HG03378 (cell line): Measurements from ENCODE around the gene GATA5.
"Not testable (repeated sequence)": the region's sequence is repeated elsewhere in the genome, so short reads cannot be mapped to it uniquely, and the experiment has no call there.

Experiments
- ATAC-seq: cut with Tn5 transposase; IDR thresholded peaks from one replicate; pipeline ENCODE4 v1.9.1; 2021; ENCODE audit warnings: mild to moderate bottlenecking, moderate library complexity; ENCODE audit not compliant: unreplicated experiment

GATA5 gene

DNA sequence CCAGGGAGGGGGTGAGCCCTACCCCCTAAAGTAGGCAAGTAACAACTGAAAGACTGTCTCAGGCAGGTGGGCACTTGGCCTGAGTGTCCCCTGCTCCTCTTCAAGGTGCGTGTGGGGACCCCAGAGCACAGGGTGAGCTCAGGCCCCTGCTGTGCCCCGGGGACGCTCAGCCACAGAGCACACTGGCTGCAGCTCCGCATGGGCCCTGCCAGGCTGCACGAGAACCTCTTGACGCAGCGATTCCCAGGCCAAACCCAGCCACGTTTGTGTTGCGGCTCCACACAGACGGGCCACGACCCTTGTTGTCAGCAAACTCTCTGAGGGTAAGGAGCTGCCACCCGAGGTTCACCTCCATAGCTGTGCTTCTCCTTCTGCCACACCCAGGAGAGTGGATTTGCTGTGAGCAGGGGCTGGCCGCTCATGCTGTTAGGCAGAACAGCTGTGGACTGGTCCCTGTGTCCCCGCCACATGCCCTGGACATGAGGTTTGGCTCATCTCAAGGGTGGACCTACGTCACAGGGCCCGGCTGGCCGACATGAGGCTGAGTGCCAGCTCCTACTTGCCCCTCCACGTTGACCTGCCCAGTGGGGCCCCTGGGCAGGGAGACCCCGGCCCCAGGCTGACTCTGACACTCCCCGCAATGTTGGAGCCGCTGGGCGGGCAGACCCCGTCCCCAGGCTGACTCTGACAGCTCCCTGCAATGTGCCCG is 29.7 kb upstream of the GATA5 start:
- no peak for ATAC-seq

DNA sequence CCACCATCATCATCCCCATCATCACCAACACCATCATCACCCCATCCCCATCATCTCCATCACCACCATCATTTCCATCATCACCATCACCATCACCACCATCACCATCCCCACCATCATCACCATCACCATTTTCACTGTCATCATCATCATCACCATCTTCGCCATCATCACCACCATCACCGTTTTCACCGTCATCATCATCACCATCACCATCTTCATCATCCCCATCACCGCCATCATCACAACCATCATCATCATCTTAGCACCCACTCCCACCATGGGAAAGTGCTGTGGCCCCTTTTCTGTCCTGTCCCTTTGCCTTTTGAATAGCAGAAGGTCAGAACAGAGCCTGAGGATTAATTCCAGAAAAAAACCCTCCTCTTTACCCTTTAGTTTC is 28.5 kb upstream of the GATA5 start:
- ATAC-seq = no peak

DNA sequence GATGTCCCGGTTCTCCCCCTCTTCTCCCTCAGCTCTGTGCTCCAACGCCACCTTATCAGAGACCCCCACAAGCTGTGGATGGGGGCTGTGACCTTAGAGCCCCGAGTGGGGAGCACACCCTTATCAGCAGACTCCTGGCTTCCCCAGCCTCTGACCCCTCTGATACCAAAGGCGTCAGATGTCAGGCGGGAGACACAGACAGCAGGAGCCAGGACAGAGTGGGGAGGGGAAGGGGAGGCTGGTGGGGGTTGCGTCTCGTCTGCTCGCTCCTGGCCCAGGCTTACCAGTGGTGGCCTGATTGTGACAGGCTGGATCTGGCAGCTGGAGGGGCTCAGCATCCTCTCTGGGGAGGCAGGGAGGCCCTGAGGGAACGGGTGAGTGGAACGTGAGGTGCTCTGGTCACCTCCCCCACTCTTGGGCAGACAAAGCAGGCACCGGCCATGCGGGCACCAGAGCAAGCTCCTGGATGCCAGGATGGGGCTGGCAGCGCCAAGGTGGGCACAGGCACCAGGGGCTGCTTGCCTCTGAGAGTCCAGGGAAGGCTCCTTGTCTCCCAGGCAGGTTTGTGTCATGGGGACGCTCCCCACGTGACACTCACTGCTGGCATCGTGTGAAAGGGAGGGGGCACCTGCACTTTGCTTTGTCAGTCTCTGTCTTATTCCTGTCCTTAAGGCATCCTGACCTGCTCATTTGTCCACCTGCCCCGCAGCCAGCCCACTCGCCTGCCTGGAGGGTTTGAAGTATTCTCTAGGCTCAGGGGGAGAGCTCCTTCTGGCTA is 27.8 kb upstream of the GATA5 start:
- no peak for ATAC-seq

DNA sequence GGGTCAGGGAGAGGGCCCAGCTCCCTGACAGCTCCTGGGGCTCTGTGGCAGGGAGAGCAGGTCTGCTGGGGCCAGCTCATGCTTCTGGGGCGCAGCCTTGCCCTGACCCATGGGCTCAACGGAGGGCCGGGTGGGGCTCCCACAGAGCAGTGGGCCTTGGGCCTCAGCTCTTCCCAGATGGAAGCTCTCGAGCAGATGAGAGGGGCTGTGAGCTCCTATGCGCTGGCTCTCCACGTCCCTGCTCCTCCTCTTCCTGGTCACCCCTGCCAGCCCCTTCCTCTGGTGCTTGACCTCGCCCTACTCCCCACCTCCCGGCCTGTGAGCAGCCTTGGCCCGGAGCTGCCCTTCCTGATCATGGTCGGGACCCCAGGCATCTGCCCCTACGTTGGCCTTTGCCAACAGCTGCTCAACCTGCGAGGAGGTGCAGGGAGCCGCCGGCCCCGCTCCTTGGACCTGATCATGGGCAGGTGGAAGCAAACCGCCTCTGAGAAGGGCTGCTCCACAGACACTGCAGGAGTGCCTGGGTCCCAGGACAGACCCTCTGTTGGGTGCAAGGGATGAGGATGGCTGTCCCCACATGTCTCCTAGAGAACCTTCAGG is 26.8 kb upstream of the GATA5 start:
- ATAC-seq = no peak

DNA sequence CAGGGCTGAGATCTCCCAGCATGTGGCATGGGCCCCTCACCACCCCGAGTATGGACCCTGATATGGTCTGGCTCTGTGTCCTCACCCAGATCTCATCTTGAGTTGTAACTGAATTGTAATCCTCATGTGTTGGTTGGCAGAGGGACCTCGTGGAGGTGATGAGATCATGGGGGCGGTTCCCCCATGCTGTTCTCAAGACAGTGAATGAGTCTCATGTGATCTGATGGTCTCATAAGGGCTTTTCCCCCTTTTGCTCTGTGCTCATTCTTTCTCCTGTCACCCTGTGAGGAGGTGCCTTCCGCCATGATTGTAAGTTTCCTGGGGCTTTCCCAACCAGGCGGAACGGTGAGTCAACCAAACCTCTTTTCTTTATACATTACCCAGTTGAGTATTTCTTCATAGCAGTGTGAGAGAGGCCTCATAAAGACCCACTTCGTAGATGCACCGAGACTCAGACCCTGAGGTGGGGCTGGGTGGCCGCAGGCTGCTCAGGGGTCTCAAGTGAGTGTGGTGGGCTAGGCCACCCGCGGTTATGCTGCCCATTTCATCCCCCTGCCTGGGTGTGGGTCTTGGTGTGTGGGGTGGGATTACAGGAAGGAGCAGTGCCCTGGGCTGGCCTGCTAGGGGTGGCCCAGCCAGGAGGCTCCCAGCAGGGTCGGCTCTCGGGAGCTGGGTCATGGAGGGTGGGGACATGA is 26.2 kb upstream of the GATA5 start:
- ATAC-seq = peak; percentile 83

DNA sequence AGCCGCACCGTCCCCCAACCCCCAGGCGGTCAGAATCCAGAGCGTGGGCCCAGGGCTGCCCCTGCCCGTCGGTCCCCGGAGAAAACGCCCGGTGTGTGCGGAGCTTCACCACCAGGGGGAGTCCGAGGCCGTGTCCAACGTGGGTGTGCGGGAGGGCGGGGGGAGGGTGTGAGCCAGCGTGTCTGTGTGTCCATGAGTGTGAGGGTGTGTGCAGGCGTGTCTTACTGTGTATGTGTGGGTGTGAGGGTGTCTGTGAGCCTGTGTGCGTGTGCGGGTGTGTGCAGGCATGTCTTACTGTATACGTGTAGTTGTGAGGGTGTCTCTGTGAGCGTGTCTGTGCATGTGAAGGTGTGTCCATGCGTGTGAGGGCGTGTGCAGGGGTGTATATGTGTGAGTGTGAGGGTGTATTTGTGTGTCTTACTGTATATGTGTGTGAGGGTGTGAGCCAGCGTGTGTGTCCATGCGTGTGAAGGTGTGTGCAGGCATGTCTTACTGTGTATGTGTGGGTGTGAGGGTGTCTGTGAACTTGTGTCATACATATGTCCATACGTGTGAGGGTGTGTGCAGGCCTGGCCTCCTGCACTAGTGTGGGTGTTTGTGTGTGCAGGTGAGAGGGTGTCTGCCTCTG is 24.6 kb upstream of the GATA5 start:
- no peak for ATAC-seq

DNA sequence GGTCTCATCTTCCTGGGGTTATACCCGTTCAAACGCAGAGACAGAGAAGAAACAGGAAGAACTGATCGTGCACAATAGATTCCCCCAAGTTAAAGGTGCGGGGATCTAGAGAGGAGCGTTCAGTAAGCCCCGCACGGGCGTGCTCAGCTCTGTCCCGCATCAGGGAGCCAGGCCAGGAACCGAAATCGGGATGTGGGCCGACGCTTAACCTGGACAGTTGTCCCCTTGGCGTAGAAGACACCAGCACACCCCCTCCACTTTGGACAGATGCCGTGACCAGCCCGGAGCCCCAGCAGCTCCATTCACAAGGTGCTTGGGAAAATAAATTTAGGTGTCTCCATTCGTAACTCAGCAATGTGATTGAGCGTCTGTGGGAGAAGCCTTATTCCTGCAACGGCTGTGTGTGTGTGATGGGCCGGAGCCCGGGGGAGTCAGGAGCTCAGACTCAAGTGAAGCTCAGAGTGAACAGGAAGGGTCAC is 24.0 kb upstream of the GATA5 start:
- ATAC-seq = no peak

DNA sequence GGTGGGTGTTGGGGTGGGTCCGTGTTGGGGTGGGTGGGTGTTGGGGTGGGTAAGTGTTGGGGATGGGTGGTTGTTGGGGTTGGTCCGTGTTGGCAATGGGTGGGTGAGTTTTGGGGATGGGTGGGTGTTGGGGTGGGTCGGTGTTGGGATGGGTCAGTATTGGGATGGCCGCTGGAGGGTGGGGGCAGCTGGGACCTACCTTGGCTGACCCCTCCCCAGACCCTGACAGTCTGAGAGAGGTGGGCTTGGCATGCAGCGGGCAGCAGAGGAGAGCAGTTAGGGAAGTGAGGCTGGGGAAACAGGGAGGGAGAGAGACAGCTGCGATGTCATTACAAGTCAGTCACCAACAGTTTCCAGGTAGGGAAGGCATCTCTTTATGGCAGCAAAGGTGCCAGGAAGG is 23.1 kb upstream of the GATA5 start:
- no peak for ATAC-seq

DNA sequence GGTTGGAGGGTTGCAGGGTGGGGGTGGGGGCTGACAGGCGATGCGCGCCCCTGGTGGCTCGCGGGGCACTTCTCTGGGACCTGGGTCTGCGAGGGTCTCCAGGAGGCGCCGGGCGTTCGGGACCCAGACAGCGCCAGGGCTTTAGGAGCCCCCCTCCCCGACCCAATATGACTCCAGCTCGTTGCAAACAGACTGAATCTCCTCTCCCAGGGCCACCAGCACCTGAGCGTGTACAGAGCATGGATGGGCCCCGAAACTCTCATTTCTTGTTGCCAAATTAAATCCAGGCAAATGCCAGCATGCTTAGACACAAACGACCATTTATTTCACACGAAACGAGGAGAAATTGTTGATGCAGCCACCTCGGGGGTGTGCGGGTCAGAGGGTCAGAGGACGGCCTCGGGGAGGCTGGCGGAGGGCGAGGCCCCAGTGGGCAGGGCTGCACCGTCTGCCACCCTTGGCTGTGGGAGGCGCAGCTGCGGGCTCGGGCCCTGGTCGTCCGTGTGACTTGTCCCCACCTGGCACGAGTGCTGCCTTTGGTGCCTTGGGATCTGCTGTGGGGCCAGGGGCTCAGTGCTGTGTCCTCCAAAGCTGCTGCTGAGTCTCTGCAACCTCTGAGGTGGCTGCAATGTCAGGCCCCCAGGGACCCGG is 20.9 kb upstream of the GATA5 start:
- ATAC-seq = no peak

DNA sequence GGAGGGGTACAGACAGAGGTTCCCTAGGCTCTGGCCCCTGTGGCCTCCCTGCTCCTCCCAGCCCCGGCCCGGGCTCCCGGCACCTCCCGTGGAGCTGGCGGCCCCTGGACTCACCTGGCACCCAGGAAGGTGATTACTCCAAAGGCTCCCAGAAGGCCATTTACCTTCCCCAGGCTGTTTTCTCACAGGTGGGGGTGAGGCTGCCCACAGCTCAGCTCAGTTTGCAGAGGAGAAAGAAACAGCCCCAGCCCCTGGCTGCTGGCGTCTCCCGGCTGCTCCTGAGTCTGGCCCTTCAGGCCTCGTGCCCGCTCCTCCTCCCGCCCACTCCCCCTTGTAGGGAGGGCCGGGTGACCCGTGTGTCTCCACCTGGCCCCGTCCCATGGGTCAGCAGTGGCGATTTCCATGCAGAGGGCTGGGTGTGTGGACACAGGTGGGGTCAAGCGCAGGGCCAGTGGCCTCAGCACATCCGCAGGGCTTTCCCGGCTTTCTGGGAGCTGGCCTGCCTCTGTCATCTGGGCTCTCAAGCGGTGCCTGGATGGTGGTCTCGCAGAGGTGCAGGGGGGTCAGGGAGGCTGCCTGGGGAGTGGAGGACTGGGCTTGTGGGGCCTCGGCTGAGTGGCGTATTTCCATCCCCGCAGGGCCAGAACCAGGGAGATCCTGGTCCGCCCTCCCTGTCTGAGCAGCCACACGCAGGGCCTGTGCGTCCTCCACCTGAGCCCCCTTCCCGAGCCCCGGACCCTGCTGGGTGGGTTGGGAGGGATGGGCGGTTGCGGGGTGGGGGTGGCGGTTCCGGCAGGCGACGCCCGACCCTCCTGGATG is 20.2 kb upstream of the GATA5 start:
- no peak for ATAC-seq

DNA sequence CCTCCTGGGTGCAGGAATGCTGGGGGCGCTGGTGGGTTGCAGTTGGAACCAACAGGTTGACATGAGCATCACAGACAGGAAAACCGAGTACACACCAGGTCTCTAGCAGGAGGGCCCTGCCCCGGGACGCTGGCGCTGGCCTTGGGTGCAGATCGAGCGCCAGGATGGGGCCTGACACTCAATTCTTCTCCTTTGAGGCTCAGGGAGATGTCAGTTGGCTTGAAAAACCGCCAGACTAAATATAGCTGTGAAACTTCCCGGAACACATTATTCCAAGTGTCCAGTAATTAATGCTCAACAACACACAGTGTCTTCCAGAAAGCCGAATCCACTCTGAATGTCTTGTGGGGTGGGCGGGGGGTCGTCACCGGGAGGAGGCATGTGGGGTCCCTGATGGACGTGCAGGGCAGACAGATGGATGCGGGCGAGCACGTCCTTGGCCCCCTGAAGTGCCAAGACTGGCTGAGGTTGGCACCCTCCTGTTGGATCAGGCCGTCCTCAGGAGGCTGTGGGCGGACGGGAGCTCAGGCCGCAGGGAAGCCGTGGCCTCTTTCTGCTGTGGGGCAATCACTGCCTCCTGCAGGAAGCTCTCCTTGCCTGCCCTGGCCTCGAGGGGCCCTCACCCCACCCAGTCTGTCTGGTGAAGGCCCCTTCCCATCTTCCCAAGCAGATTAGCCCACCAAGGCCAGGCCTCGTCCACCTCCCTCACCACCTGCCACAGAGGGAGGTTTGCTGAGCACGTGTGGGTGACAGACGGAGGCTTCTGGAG is 19.4 kb upstream of the GATA5 start:
- ATAC-seq = no peak

DNA sequence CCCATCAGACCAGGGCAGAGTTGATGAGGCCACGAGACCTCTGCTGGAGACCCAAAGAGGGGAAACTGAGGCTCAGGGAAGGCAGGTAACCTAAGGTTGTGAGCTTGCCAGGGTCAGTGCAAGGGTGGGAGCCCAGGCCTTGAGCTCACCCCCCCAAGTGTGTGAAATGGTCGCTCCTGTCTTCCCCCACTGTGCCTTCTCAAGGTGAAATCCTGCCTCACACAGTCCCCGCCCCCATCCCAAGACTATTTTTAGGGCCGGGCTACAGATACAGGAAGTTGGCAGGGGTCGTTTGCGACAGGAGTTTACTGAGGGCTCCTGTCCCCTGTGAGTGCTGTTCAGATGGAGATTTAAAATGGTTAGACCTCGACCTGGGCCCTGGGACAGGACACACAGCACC is 18.7 kb upstream of the GATA5 start:
- ATAC-seq = no peak

DNA sequence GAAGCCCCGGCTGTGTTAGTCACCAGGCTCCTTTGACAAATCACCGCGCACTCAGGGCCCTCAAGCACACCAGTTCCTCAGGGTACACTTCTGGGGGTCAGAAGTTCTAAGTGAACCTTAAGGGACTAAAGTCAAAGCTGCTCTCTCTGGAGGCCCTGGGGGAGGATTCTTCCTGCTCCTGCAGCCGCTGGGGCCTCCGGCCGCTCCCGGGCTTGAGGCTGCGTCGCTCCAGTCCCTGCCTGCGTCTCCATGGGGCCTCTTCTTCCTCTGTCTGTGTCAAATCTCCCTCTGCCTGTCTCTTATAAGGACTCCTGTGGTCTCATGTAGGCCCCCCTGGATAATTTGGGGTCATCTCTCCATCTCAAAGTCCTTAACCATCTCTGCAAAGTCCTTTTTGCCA is 18.1 kb upstream of the GATA5 start:
- ATAC-seq = no peak

DNA sequence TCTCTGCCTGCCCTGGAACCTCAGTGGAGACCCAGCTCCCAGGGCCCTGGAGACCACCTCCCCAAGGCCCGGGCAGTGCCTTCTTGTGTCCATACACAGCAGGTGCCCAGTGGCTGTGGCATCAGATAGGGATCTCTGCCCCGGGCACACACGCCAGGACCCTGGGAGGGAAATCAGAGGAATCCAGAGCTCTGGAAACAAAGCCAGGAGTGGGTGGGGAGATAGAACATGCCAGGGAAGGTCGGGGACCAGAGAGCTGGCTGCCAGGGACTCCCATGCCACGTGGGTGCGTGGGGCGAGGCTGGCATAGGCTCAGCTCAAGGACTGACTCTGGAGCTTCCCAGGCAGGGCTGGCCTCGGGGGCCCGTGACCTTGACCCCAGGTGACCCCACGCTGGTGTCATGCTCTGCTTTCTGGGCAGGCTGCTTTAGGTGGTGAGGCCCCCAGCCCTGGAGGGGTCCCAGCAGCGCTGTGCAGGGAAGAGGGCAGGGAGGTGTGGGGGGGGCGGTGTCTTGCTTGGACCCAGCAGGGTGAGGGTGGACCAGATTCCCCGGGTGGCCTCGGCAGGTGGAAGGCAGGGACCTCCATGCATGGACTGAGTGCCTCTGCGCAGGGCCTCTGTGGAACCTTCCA is 17.6 kb upstream of the GATA5 start:
- ATAC-seq = no peak

DNA sequence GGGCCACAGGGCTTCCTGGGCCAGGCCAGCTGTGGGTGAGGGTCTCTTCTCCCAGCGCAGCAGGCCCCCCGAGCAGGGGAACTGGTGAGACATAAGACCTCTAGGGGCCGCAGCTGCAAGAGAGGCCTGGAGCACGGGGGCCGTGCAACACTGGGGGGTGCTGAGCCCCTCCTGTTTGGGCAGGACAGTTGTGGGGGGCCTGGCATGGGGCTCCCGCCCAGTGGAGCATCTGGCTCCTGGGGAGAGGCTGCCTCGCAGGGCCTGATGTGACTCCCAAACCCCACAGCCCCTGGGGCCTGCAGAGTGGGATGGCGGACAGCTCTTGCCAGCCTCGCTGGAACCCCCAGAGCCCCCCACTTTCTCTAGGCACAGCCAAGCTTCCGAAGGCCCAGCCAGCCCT is 16.9 kb upstream of the GATA5 start:
- ATAC-seq = no peak

DNA sequence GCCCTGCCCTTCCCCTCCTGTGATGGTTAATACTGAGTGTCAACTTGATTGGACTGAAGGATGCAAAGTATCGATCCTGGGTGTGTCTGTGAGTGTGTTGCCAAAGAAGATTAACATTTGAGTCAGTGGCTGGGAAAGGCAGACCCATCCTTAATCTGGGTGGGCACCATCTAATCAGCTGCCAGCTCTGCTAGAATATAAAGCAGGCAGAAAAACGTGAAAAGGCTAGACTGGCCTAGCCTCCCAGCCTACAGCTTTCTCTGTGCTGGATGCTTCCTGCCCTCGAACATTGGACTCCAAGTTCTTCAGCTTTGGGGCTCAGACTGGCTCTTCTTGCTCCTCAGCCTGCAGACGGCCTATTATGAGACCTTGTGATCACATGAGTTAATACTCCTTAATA is 15.0 kb upstream of the GATA5 start:
- not testable (repeated sequence) for ATAC-seq

DNA sequence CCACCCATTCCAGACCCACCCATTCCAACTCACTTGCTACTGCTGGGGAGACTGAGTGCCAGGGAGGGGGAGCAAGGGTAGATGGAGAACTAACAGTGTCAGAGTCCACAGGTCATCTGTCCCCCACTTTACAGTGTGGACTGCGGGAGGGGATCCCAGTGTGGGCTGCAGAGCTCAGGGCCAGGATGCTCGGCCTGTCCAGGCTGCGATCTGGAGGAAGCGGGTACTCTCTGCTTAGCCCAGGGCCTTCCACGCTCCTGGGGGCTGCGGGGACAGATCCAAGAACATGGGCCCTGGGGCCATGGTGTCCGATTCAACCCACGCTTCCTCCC is 14.1 kb upstream of the GATA5 start:
- no peak for ATAC-seq

DNA sequence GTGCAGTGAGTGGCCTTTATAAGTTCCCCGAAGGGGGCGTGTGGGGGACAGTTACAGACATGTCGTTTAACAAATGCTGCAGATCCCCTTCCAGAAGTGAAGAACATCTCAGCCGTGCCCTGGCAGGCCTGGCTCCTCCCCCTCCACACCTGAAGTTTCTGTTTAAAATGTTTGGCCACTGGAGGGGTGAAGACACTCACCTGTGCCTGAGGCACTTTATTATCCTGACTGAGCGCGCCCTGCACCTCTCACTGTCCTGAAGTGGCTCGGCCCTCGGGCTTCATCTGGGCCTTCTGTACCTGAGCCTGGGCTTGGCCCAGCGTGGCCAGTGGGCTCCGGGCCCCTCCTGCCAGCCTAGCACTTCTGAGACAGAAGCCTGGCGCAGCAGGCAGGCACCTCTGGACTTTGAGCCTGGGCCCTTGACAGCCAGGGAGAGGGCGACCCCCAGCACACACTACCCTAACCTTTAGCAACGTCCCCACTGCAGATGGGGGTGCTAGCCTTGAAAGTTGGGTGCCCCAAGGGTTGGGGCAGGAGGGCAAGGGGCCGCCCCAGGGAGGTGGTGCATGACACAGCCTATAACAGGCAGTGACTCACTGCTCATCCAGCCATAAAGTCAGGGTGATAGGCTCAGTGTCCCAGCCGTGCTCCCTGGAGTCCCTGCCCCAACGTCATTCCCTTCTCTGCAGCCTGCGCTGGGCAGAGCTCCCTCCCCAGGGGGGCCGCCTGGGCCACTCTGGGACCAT is 13.6 kb upstream of the GATA5 start:
- ATAC-seq = no peak
